Natural killer cell (primary cell): ENCODE results near the gene ARHGAP35. TPM values are rescaled to one million over a fixed set of nuclear protein-coding genes. Genes with fewer than 3 reads are reported as not detected.

Experiments used
- ATAC-seq, 3 donors: fragments of 150-1000 bp in 2 of 3; fragments of 200-7000 bp in 1 of 3; cut with Tn5 transposase; 1 replicate in 1 of 3; 2 replicates in 2 of 3; pipeline ENCODE4 v1.10.0; 2021; ENCODE audit warnings: mild to moderate bottlenecking in 2 of 3, moderate library complexity in 2 of 3
- DNase-seq, 2 donors: peaks; one replicate each; pipeline versions ENCODE4 v3.0.0 to v3.0.0-alpha.2; 2013 to 2021; ENCODE audit warnings: mixed read lengths in 1 of 2
- H3K27ac ChIP-seq: one replicate; pipeline ENCODE4 v1.5.1; 2013; ENCODE audit warnings: mild to moderate bottlenecking, low read length
- H3K27me3 ChIP-seq: one replicate; pipeline ENCODE4 v1.6.1; 2013; ENCODE audit warnings: low read length; ENCODE audit not compliant: control insufficient read depth, insufficient read depth
- H3K36me3 ChIP-seq: one replicate; pipeline ENCODE4 v1.6.1; 2013; ENCODE audit warnings: low read length; ENCODE audit not compliant: control insufficient read depth, insufficient read depth
- H3K4me1 ChIP-seq: one replicate; pipeline ENCODE4 v1.6.1; 2013; ENCODE audit warnings: low read length; ENCODE audit not compliant: control insufficient read depth, insufficient read depth
- H3K4me3 ChIP-seq: one replicate; pipeline ENCODE4 v1.5.1; 2013; ENCODE audit warnings: low read length
- H3K9me3 ChIP-seq: one replicate; pipeline ENCODE4 v1.6.1; 2013; ENCODE audit warnings: low read length; ENCODE audit not compliant: control insufficient read depth, insufficient read depth
- H3K27ac Mint-ChIP-seq, 2 donors: one replicate each; pipeline ENCODE4 v1.8.0; 2022; ENCODE audit warnings: mild to moderate bottlenecking in 2 of 2, mixed read lengths in 2 of 2, moderate library complexity in 1 of 2
- H3K27me3 Mint-ChIP-seq, 2 donors: one replicate each; pipeline ENCODE4 v1.8.0; 2022; ENCODE audit warnings: low read depth in 2 of 2, mixed read lengths in 2 of 2
- H3K36me3 Mint-ChIP-seq: one replicate; pipeline ENCODE4 v1.8.0; 2022; ENCODE audit warnings: mixed read lengths
- H3K4me1 Mint-ChIP-seq, 2 donors: one replicate each; pipeline ENCODE4 v1.8.0; 2022; ENCODE audit warnings: mixed read lengths in 2 of 2
- H3K4me3 Mint-ChIP-seq: one replicate; pipeline ENCODE4 v1.8.0; 2022; ENCODE audit warnings: mild to moderate bottlenecking, moderate library complexity, mixed read lengths
- H3K9me3 Mint-ChIP-seq, 2 donors: one replicate each; pipeline ENCODE4 v1.8.0; 2022; ENCODE audit warnings: mixed read lengths in 2 of 2
- CTCF ChIP-seq: fragments of 200-600 bp; IDR thresholded peaks from one replicate; pipeline ENCODE4 v1.8.0; 2022; ENCODE audit warnings: antibody characterized with exemption
- WGBS: methylation state at CpG from one replicate; pipeline ENCODE4 v1.1.7; 2013; ENCODE audit warnings: missing lambda C conversion rate; ENCODE audit not compliant: insufficient coverage; 5-methylcytosine and 5-hydroxymethylcytosine counted together
- intact Hi-C: fragments of 100-400 bp; cut with micrococcal nuclease; formaldehyde crosslinking; loops from one replicate; pipeline ENCODE4 v1.14.2; 2022
- total RNA-seq, 4 donors: library from RNA; stranded (reverse); fragments of 120-200 nt in 1 of 4; gene quantifications; one replicate each; pipeline versions ENCODE4 v1.2.3 to v1.2.4, GENCODE V29; 2013 to 2022

Gene ARHGAP35
- total RNA-seq, 3 donors from 2014 or later (not counting 1 experiment from before 2014, with no cell fraction given): 40.2 to 66.2 (median 48.5) TPM

- Mint-ChIP-seq H3K9me3 (no peaks in the 10 kb centered on the region), H3K27ac (no peak overlapping the region), H3K4me1 (peaks cover 30 to 32% of the 10 kb centered on the region in 2 donors), H3K4me3 (no peak overlapping the region), H3K27me3 (no peaks in the 10 kb centered on the region), H3K36me3 (no peaks in the 10 kb centered on the region)
- H3K4me3 ChIP-seq: no peak overlapping the region
- WGBS: 89% methylated on average over 5 of the region's 6 CpGs
- H3K27me3 ChIP-seq: no peaks in the 10 kb centered on the region
- no peak for DNase-seq
- intact Hi-C loops: loop anchor here (5.0 kb wide), 1 partner anchor 113 kb away; no protein-coding TSS in a partner anchor
- H3K4me1 ChIP-seq: peaks cover 33% of the 10 kb centered on the region
- no peak overlapping the region for H3K27ac ChIP-seq
- H3K9me3 ChIP-seq: no peaks in the 10 kb centered on the region
- ATAC-seq: no peak
- H3K36me3 ChIP-seq: no peaks in the 10 kb centered on the region
- no peak for TF ChIP-seq CTCF
Observed at GRCh38 chr19:46863818-46864629, 3.2 kb downstream of the ARHGAP35 start.

GRCh38 chr19:46866407-46867136, 5.8 kb downstream of the ARHGAP35 start:
- H3K4me3 ChIP-seq: no peak overlapping the region
- H3K27ac ChIP-seq: no peak overlapping the region
- no peaks in the 10 kb centered on the region for H3K27me3 ChIP-seq
- H3K27me3 Mint-ChIP-seq: no peaks in the 10 kb centered on the region
- no peaks in the 10 kb centered on the region for H3K9me3 ChIP-seq
- WGBS: 36% methylated on average over 2 of the region's 3 CpGs
- no peak for TF ChIP-seq CTCF
- intact Hi-C loops: no loop called here
- no peaks in the 10 kb centered on the region for H3K36me3 Mint-ChIP-seq
- H3K27ac Mint-ChIP-seq: peak overlapping the region in 1 of 2 donors; percentile 21
- H3K9me3 Mint-ChIP-seq: no peaks in the 10 kb centered on the region
- no peak overlapping the region for H3K4me3 Mint-ChIP-seq
- no peaks in the 10 kb centered on the region for H3K36me3 ChIP-seq
- peaks cover 24% of the 10 kb centered on the region in 2 donors for H3K4me1 Mint-ChIP-seq
- no peak for DNase-seq
- H3K4me1 ChIP-seq: peaks cover 25% of the 10 kb centered on the region
- no peak for ATAC-seq

- 66% methylated on average over 3 of the region's 3 CpGs for WGBS
- Histone ChIP-seq H3K4me3 (no peak overlapping the region), H3K27me3 (no peaks in the 10 kb centered on the region), H3K36me3 (no peaks in the 10 kb centered on the region), H3K9me3 (no peaks in the 10 kb centered on the region), H3K4me1 (peaks cover 19% of the 10 kb centered on the region), H3K27ac (no peak overlapping the region)
- no peak for TF ChIP-seq CTCF
- peak overlapping the region; percentile 21 to 63 for H3K27ac Mint-ChIP-seq
- DNase-seq (no peak), ATAC-seq (no peak)
- no peaks in the 10 kb centered on the region for H3K36me3 Mint-ChIP-seq
- peaks cover 24 to 27% of the 10 kb centered on the region in 2 donors for H3K4me1 Mint-ChIP-seq
- H3K27me3 Mint-ChIP-seq: no peaks in the 10 kb centered on the region
- no peak overlapping the region for H3K4me3 Mint-ChIP-seq
- intact Hi-C loops: no loop called here
- H3K9me3 Mint-ChIP-seq: no peaks in the 10 kb centered on the region
Observed at GRCh38 chr19:46867170-46867569, 6.4 kb downstream of the ARHGAP35 start.
